GM12878 (cell line): Measurements from ENCODE around the gene HCFC2. TPM values are rescaled to one million over a fixed set of nuclear protein-coding genes. Genes with fewer than 3 reads are reported as not detected.

Source experiments
- ATAC-seq: fragments of 200-7000 bp; cut with Tn5 transposase; 3 replicates; pipeline ENCODE4 v1.9.1; 2020; ENCODE audit warnings: mild to moderate bottlenecking, moderate library complexity
- BruUV-seq: library from RNA; stranded (reverse); fragments of 400-500 nt; replicated peaks from 2 replicates; lab custom pipeline; 2021; lab: Mats Ljungman, UMichigan
- CTCF ChIA-PET: fragments of 300-600 bp; sonication (Branson Sonifier 250); formaldehyde crosslinking; extraction: SDS; loops from one replicate; lab custom pipeline; 2021; ENCODE audit warnings: inconsistent platforms; lab: Yijun Ruan, JAX
- POLR2A ChIA-PET: fragments of 350-600 bp; formaldehyde crosslinking; extraction: SDS; loops from one replicate; lab custom pipeline; 2021; ENCODE audit warnings: inconsistent platforms; lab: Charles Lee
- RAD21 ChIA-PET: fragments of 300-600 bp; sonication (Branson Sonifier 250); formaldehyde crosslinking; loops from one replicate; lab custom pipeline; 2023; ENCODE audit warnings: antibody characterized with exemption; ENCODE audit not compliant: unreplicated experiment; lab: Charles Lee
- SMC1A ChIA-PET: fragments of 300-600 bp; sonication (Branson Sonifier 250); formaldehyde crosslinking; loops from one replicate; lab custom pipeline; 2023; ENCODE audit not compliant: unreplicated experiment, uncharacterized antibody; lab: Charles Lee
- DNase-seq: peaks from one replicate; pipeline ENCODE4 v3.0.0-alpha.2; 2011; ENCODE audit warnings: low read depth, low spot score
- FAIRE-seq: peaks from 3 replicates; lab custom pipeline; 2011; peaks lifted over from hg19 to GRCh38; lab: Jason Lieb, UNC
- H2AFZ ChIP-seq: 2 replicates; pipeline ENCODE4 v1.6.0; 2011; ENCODE audit warnings: low read depth, low read length, control low read depth; ENCODE audit not compliant: control insufficient read depth
- H3K27ac ChIP-seq: 2 replicates; pipeline ENCODE4 v1.5.1; 2011; ENCODE audit warnings: control low read depth; ENCODE audit not compliant: control insufficient read depth, insufficient read depth
- H3K27me3 ChIP-seq, 2 experiments: replicated peaks in 1 of 2; 2 replicates each; pipeline versions ENCODE4 v1.6.0 to v1.6.1; 2011; ENCODE audit warnings: low read length in 1 of 2; ENCODE audit not compliant: control insufficient read depth in 2 of 2, insufficient read depth in 2 of 2
- H3K36me3 ChIP-seq, 2 experiments: 2 replicates each; pipeline ENCODE4 v1.5.1; 2011; ENCODE audit warnings: low read length in 1 of 2; ENCODE audit not compliant: control insufficient read depth in 2 of 2, insufficient read depth in 2 of 2
- H3K4me1 ChIP-seq: 2 replicates; pipeline ENCODE4 v1.6.1; 2011; ENCODE audit warnings: mild to moderate bottlenecking, low read length, moderate library complexity, mixed read lengths; ENCODE audit not compliant: control insufficient read depth, insufficient read depth
- H3K4me2 ChIP-seq: 2 replicates; pipeline ENCODE4 v1.6.0; 2011; ENCODE audit warnings: control low read depth; ENCODE audit not compliant: control insufficient read depth, insufficient read depth
- H3K4me3 ChIP-seq: fragments of 200-600 bp; sonication (generic); 2 replicates; pipeline ENCODE4 v1.5.1; 2016
- H3K79me2 ChIP-seq: 2 replicates; pipeline ENCODE4 v1.6.0; 2011; ENCODE audit warnings: low read length; ENCODE audit not compliant: control insufficient read depth, insufficient read depth
- H3K9ac ChIP-seq: 2 replicates; pipeline ENCODE4 v1.8.0; 2011; ENCODE audit warnings: low read length, control low read depth, mixed read lengths; ENCODE audit not compliant: control insufficient read depth, insufficient read depth
- H3K9me3 ChIP-seq: replicated peaks from 3 replicates; pipeline ENCODE4 v1.5.1; 2011; ENCODE audit warnings: mild to moderate bottlenecking, low read length; ENCODE audit not compliant: control insufficient read depth, insufficient read depth
- H4K20me1 ChIP-seq: 2 replicates; pipeline ENCODE4 v1.6.0; 2011; ENCODE audit not compliant: control insufficient read depth, insufficient read depth
- BCL11A ChIP-seq: IDR thresholded peaks from 2 replicates; pipeline ENCODE4 v1.6.1; 2011; ENCODE audit warnings: low read depth, low read length
- CBX5 ChIP-seq: sonication (generic); IDR thresholded peaks from 2 replicates; pipeline ENCODE4 v1.6.1; 2016; ENCODE audit warnings: low read depth, moderate library complexity, mild to moderate bottlenecking, inconsistent platforms
- MTA3 ChIP-seq: IDR thresholded peaks from 2 replicates; pipeline ENCODE4 v1.6.1; 2012; ENCODE audit warnings: low read length, inconsistent platforms, borderline replicate concordance
- RUNX3 ChIP-seq: IDR thresholded peaks from 2 replicates; pipeline ENCODE4 v1.6.1; 2012; ENCODE audit warnings: low read length, inconsistent platforms
- YBX1 ChIP-seq: fragments of 450-650 bp; IDR thresholded peaks from 2 replicates; pipeline ENCODE4 v1.6.1; 2016; ENCODE audit warnings: antibody characterized with exemption
- ZBTB40 ChIP-seq: fragments of 450-650 bp; IDR thresholded peaks from 2 replicates; pipeline ENCODE4 v1.6.1; 2016; ENCODE audit warnings: mild to moderate bottlenecking, moderate library complexity, borderline replicate concordance
- WGBS: methylation state at CpG from one replicate; pipeline ENCODE4 v1.1.6; 2016; ENCODE audit warnings: low lambda C conversion rate; ENCODE audit not compliant: insufficient replicate concordance, insufficient coverage; ENCODE audit errors: missing lambda C conversion rate; 5-methylcytosine and 5-hydroxymethylcytosine counted together
- in situ Hi-C: fragments of 300-500 bp; cut with MboI; formaldehyde crosslinking; loops from 9 replicates; pipeline ENCODE4 v1.14.3; 2018; ENCODE audit warnings: mixed read lengths
- intact Hi-C: fragments of 100-400 bp; cut with micrococcal nuclease; formaldehyde crosslinking; loops from one replicate; pipeline ENCODE4 v1.14.2; 2022; ENCODE audit not compliant: unreplicated experiment
- polyA plus RNA-seq, 11 experiments: library from polyadenylated mRNA; depleted of rRNA in 4 of 11; unstranded in 6 of 11; stranded (reverse) in 5 of 11; fragments of >200 nt; fragmentation: Nextera tagmentation in 4 of 11; fragmentation: Illumina TruSeq in 1 of 11; extraction: Ambion mirVana in 4 of 11; extraction: Trizol in 1 of 11; gene quantifications; 1 replicate in 1 of 11; 2 replicates in 10 of 11; pipeline versions ENCODE4 v1.2.1 to v1.2.3, GENCODE V29; 2011 to 2016; ENCODE audit warnings: inconsistent platforms in 2 of 11, missing spikeins in 2 of 11, low read depth in 1 of 11
- total RNA-seq, 4 experiments: library from RNA; depleted of rRNA in 3 of 4; stranded (reverse); fragments of >200 nt in 3 of 4; fragmentation: Illumina TruSeq in 1 of 4; extraction: Trizol in 1 of 4; gene quantifications; 2 replicates each; pipeline versions ENCODE4 v1.2.1 to v1.2.3, GENCODE V29; 2013 to 2021
- TF ChIP-seq, protein P1 (sequence below): fragments of 450-650 bp; IDR thresholded peaks from 2 replicates; pipeline ENCODE4 v1.6.1; 2017; ENCODE audit warnings: mild to moderate bottlenecking, low read depth, inconsistent platforms; ENCODE audit not compliant: poor library complexity, severe bottlenecking

HCFC2 gene
- total and polyA plus RNA-seq, 10 of the 15 experiments (the other 5 are each of a cell fraction or from before 2014, with no cell fraction given): 1.8 to 14.2 (median 9.3) TPM

- SMC1A ChIA-PET: interaction anchor here (1.6 kb wide), 1 partner anchor 35 kb away, joined by 8 read pairs; no protein-coding TSS in a partner anchor
- in situ Hi-C loops: no loop called here
Measured at GRCh38 chr12:104073699-104074098, 9.4 kb downstream of the HCFC2 start.

More at GRCh38 chr12:104073699-104074098, 9.4 kb downstream of the HCFC2 start:
- H3K4me2 ChIP-seq: no peak overlapping the region
- WGBS: 90% methylated on average over 1 of the region's 1 CpG
- no peaks in the 10 kb centered on the region; the same call in 1 of the 3 replicates for H3K9me3 ChIP-seq
- BruUV-seq: no TSS peak
- H3K79me2 ChIP-seq: no peaks in the 10 kb centered on the region
- peaks cover 0 to 5% of the 10 kb centered on the region in 2 experiments; a peak in 2 of 4 replicates for H3K36me3 ChIP-seq
- H3K4me1 ChIP-seq: no peaks in the 10 kb centered on the region
- intact Hi-C loops: no loop called here
- CTCF ChIA-PET: interaction anchor here (0.6 to 2.2 kb wide), 2 partner anchors 35 to 38 kb away, joined by 3 to 9 read pairs; no protein-coding TSS in a partner anchor
- FAIRE-seq (no peak), DNase-seq (no peak), ATAC-seq (no peak)
- POLR2A ChIA-PET: no interaction called here
- H3K9ac ChIP-seq: no peak overlapping the region
- H3K4me3 ChIP-seq: no peak overlapping the region
- H2AFZ ChIP-seq: no peak overlapping the region
- no peaks in the 10 kb centered on the region for H4K20me1 ChIP-seq
- RAD21 ChIA-PET: no interaction called here
- TF ChIP-seq YBX1 (no peak), BCL11A (no peak), CBX5 (no peak), ZBTB40 (peak; percentile 76), MTA3 (no peak), RUNX3 (no peak)
- TF ChIP-seq, protein P1, sequence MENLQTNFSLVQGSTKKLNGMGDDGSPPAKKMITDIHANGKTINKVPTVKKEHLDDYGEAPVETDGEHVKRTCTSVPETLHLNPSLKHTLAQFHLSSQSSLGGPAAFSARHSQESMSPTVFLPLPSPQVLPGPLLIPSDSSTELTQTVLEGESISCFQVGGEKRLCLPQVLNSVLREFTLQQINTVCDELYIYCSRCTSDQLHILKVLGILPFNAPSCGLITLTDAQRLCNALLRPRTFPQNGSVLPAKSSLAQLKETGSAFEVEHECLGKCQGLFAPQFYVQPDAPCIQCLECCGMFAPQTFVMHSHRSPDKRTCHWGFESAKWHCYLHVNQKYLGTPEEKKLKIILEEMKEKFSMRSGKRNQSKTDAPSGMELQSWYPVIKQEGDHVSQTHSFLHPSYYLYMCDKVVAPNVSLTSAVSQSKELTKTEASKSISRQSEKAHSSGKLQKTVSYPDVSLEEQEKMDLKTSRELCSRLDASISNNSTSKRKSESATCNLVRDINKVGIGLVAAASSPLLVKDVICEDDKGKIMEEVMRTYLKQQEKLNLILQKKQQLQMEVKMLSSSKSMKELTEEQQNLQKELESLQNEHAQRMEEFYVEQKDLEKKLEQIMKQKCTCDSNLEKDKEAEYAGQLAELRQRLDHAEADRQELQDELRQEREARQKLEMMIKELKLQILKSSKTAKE: no peak
- no peak overlapping the region for H3K27ac ChIP-seq
- no peaks in the 10 kb centered on the region for H3K27me3 ChIP-seq
